Choroid plexus epithelial cell (primary cell): ENCODE measurements around the gene DNAJA1.
"Not testable (repeated sequence)": the region's sequence is repeated elsewhere in the genome, so short reads cannot be mapped to it uniquely, and the experiment has no call there.

Experiments used
- DNase-seq: peaks from one replicate; pipeline ENCODE4 v3.0.0-alpha.2; 2010; ENCODE audit warnings: low read depth
- H3K4me3 ChIP-seq: 2 replicates; pipeline ENCODE4 v1.5.1; 2011; ENCODE audit warnings: low read depth, mild to moderate bottlenecking, control low read depth, low read length, moderate library complexity
- TF ChIP-seq, protein P1 (sequence below): conservative IDR thresholded peaks from 2 replicates; pipeline ENCODE4 v1.5.1; 2011; ENCODE audit warnings: low read depth, mild to moderate bottlenecking, control low read depth, inconsistent platforms, low read length, moderate library complexity

DNAJA1 gene

GRCh38 chr9:33082538-33083326 is 57.7 kb downstream of the DNAJA1 start:
- H3K4me3 ChIP-seq = no peak overlapping the region
- DNase-seq = no peak
- TF ChIP-seq, protein P1, sequence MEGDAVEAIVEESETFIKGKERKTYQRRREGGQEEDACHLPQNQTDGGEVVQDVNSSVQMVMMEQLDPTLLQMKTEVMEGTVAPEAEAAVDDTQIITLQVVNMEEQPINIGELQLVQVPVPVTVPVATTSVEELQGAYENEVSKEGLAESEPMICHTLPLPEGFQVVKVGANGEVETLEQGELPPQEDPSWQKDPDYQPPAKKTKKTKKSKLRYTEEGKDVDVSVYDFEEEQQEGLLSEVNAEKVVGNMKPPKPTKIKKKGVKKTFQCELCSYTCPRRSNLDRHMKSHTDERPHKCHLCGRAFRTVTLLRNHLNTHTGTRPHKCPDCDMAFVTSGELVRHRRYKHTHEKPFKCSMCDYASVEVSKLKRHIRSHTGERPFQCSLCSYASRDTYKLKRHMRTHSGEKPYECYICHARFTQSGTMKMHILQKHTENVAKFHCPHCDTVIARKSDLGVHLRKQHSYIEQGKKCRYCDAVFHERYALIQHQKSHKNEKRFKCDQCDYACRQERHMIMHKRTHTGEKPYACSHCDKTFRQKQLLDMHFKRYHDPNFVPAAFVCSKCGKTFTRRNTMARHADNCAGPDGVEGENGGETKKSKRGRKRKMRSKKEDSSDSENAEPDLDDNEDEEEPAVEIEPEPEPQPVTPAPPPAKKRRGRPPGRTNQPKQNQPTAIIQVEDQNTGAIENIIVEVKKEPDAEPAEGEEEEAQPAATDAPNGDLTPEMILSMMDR = no peak

DNA sequence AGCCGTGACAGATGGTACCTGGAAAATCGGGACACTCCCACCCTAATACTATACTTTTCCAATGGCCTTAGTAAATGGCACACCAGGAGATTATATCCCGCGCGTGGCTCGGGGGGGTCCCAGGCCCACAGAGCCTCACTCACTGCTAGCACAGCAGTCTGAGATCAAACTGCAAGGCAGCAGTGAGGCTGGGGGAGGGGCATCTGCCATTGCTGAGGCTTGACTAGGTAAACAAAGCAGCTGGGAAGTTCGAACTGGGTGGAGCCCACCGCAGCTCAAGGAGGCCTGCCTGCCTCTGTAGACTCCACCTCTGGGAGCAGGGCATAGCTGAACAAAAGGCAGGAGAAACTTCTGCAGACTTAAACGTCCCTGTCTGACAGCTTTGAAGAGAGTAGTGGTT is 60.6 kb downstream of the DNAJA1 start:
- DNase-seq, H3K4me3 ChIP-seq: not testable (repeated sequence)
